SK-N-SH (cell line): Measurements from ENCODE around the gene CUL1. TPM values are rescaled to one million over a fixed set of nuclear protein-coding genes. Genes with fewer than 3 reads are reported as not detected.

ENCODE experiments used
- CTCF ChIA-PET: fragments of 300-600, 350-600 bp; formaldehyde crosslinking; extraction: SDS; loops from one replicate; lab custom pipeline; 2021; lab: Yijun Ruan, JAX
- POLR2A ChIA-PET: fragments of 350-600 bp; sonication (Branson Sonifier 250); formaldehyde crosslinking; extraction: SDS; loops from one replicate; lab custom pipeline; 2020; ENCODE audit warnings: antibody characterized with exemption, inconsistent platforms; lab: Yijun Ruan, JAX
- DNase-seq: peaks from one replicate; pipeline ENCODE4 v3.0.0; 2012
- H2AFZ ChIP-seq: fragments of 200-600 bp; sonication (generic); 2 replicates; pipeline ENCODE4 v1.8.1; 2016; ENCODE audit warnings: antibody characterized with exemption, mild to moderate bottlenecking, low read depth
- H3F3A ChIP-seq: fragments of 200-600 bp; sonication (generic); replicated peaks from 2 replicates; pipeline ENCODE3; 2016; ENCODE audit warnings: antibody characterized with exemption, mild to moderate bottlenecking; ENCODE audit not compliant: insufficient read depth
- H3K27ac ChIP-seq, 2 experiments: fragments of 200-500 bp in 1 of 2; fragments of 200-600 bp in 1 of 2; sonication (Bioruptor generic) in 1 of 2; sonication (generic), shearing (Covaris generic) in 1 of 2; 2 replicates each; pipeline versions ENCODE4 v1.5.1 to v1.6.1; 2014 to 2016; ENCODE audit warnings: low read depth in 2 of 2, inconsistent platforms in 1 of 2, low read length in 1 of 2, mild to moderate bottlenecking in 1 of 2, mixed read lengths in 1 of 2
- H3K27me3 ChIP-seq: fragments of 200-600 bp; sonication (generic), shearing (Covaris generic); 2 replicates; pipeline ENCODE4 v1.6.1; 2016; ENCODE audit warnings: mixed run types; ENCODE audit not compliant: insufficient read depth
- H3K36me3 ChIP-seq, 2 experiments: fragments of 200-500 bp in 1 of 2; fragments of 200-600 bp in 1 of 2; sonication (Bioruptor generic) in 1 of 2; sonication (generic) in 1 of 2; replicated peaks in 1 of 2; 2 replicates each; pipeline versions ENCODE3 to v1.5.1; 2014 to 2016; ENCODE audit warnings: low read length in 1 of 2, mild to moderate bottlenecking in 1 of 2; ENCODE audit not compliant: insufficient read depth in 2 of 2, control insufficient read depth in 1 of 2
- H3K4me1 ChIP-seq, 2 experiments: fragments of 200-500 bp in 1 of 2; fragments of 200-600 bp in 1 of 2; sonication (Bioruptor generic) in 1 of 2; sonication (generic), shearing (Covaris generic) in 1 of 2; 2 replicates each; pipeline versions ENCODE4 v1.5.1 to v1.6.1; 2014 to 2016; ENCODE audit warnings: low read depth in 1 of 2, low read length in 1 of 2, mixed run types in 1 of 2; ENCODE audit not compliant: insufficient read depth in 2 of 2, control insufficient read depth in 1 of 2
- H3K4me2 ChIP-seq: fragments of 200-600 bp; sonication (generic), shearing (Covaris generic); 2 replicates; pipeline ENCODE4 v1.6.1; 2017; ENCODE audit warnings: mixed run types
- H3K4me3 ChIP-seq, 2 experiments: fragments of 200-500 bp in 1 of 2; fragments of 200-600 bp in 1 of 2; sonication (Bioruptor generic) in 1 of 2; sonication (generic), shearing (Covaris generic) in 1 of 2; 2 replicates each; pipeline versions ENCODE4 v1.5.1 to v1.8.1; 2014 to 2016; ENCODE audit warnings: low read depth in 2 of 2, inconsistent platforms in 1 of 2, low read length in 1 of 2, mild to moderate bottlenecking in 1 of 2, mixed read lengths in 1 of 2, moderate library complexity in 1 of 2
- H3K79me2 ChIP-seq: fragments of 200-600 bp; sonication (generic); 2 replicates; pipeline ENCODE4 v1.8.1; 2017; ENCODE audit warnings: mild to moderate bottlenecking; ENCODE audit not compliant: insufficient read depth
- H3K9ac ChIP-seq: fragments of 200-600 bp; sonication (generic); 2 replicates; pipeline ENCODE4 v1.6.1; 2017; ENCODE audit warnings: mixed run types
- H3K9me2 ChIP-seq: fragments of 200-600 bp; sonication (generic); 2 replicates; pipeline ENCODE4 v1.6.1; 2017; ENCODE audit warnings: mixed run types
- H3K9me3 ChIP-seq: fragments of 200-600 bp; sonication (generic); 2 replicates; pipeline ENCODE4 v1.6.1; 2017; ENCODE audit warnings: mixed run types, mild to moderate bottlenecking, moderate library complexity
- H4K20me1 ChIP-seq: fragments of 200-600 bp; sonication (generic); 2 replicates; pipeline ENCODE4 v1.6.1; 2017; ENCODE audit warnings: mild to moderate bottlenecking, mixed run types; ENCODE audit not compliant: insufficient read depth
- CHD2 ChIP-seq: fragments of 150-350 bp; IDR thresholded peaks from 2 replicates; pipeline ENCODE4 v1.6.1; 2018; ENCODE audit warnings: low read length; ENCODE audit not compliant: partially characterized antibody
- ELF1 ChIP-seq: IDR thresholded peaks from 2 replicates; pipeline ENCODE4 v1.4.0; 2012
- FOSL2 ChIP-seq: IDR thresholded peaks from 2 replicates; pipeline ENCODE4 v1.4.0; 2012; ENCODE audit warnings: low read depth, mild to moderate bottlenecking, moderate library complexity, borderline replicate concordance
- FOXJ3 ChIP-seq: sonication (generic); formaldehyde crosslinking; IDR thresholded peaks from 2 replicates; pipeline ENCODE4 v1.5.1; 2020; ENCODE audit warnings: mild to moderate bottlenecking, missing genetic modification reagents
- FOXM1 ChIP-seq: IDR thresholded peaks from 2 replicates; pipeline ENCODE4 v1.4.0; 2012; ENCODE audit warnings: low read depth, mild to moderate bottlenecking
- JUND ChIP-seq: IDR thresholded peaks from 2 replicates; pipeline ENCODE4 v1.4.0; 2012
- MAX ChIP-seq: IDR thresholded peaks from 2 replicates; pipeline ENCODE4 v1.4.0; 2012; ENCODE audit warnings: low read depth
- NRF1 ChIP-seq: IDR thresholded peaks from 2 replicates; pipeline ENCODE4 v1.6.1; 2012; ENCODE audit warnings: low read depth, mild to moderate bottlenecking, low read length
- RAD21 ChIP-seq: IDR thresholded peaks from 2 replicates; pipeline ENCODE4 v1.6.1; 2012; ENCODE audit warnings: mild to moderate bottlenecking, low read length
- RCOR1 ChIP-seq: fragments of 150-350 bp; IDR thresholded peaks from 2 replicates; pipeline ENCODE4 v1.6.1; 2017; ENCODE audit warnings: antibody characterized with exemption, low read length
- REST ChIP-seq: IDR thresholded peaks from 2 replicates; pipeline ENCODE4 v1.6.1; 2012; ENCODE audit warnings: mild to moderate bottlenecking, low read depth, low read length, moderate library complexity
- RFX5 ChIP-seq: IDR thresholded peaks from 2 replicates; pipeline ENCODE4 v1.6.1; 2012; ENCODE audit warnings: mild to moderate bottlenecking, improper control_type of control experiment, low read length
- RXRA ChIP-seq: IDR thresholded peaks from 2 replicates; pipeline ENCODE4 v1.4.0; 2012; ENCODE audit warnings: low read depth, mild to moderate bottlenecking, borderline replicate concordance
- SMC3 ChIP-seq: IDR thresholded peaks from 2 replicates; pipeline ENCODE4 v1.6.1; 2012; ENCODE audit warnings: low read depth, low read length, improper control_type of control experiment
- TAF1 ChIP-seq: IDR thresholded peaks from 2 replicates; pipeline ENCODE4 v1.6.1; 2012; ENCODE audit warnings: low read depth, mild to moderate bottlenecking, low read length, moderate library complexity, borderline replicate concordance
- TEAD4 ChIP-seq: IDR thresholded peaks from 2 replicates; pipeline ENCODE4 v1.4.0; 2012; ENCODE audit warnings: mild to moderate bottlenecking, borderline replicate concordance; ENCODE audit not compliant: insufficient read depth
- USF2 ChIP-seq: fragments of 150-350 bp; IDR thresholded peaks from 2 replicates; pipeline ENCODE4 v1.6.1; 2017; ENCODE audit warnings: antibody characterized with exemption, low read length, low read depth, borderline replicate concordance
- ZBTB33 ChIP-seq: IDR thresholded peaks from 2 replicates; pipeline ENCODE4 v1.4.0; 2012; ENCODE audit warnings: low read depth, borderline replicate concordance
- WGBS: methylation state at CpG from one replicate; pipeline ENCODE4 v1.1.6; 2017; ENCODE audit warnings: low lambda C conversion rate; 5-methylcytosine and 5-hydroxymethylcytosine counted together
- polyA plus RNA-seq, 3 experiments: library from polyadenylated mRNA; depleted of rRNA; stranded (reverse); fragments of >200 nt; gene quantifications; 2 replicates each; pipeline ENCODE4 v1.2.3, GENCODE V29; 2012
- TF ChIP-seq, protein P1 (sequence below): IDR thresholded peaks from 2 replicates; pipeline ENCODE4; 2012
- TF ChIP-seq, protein P2 (sequence below): fragments of 150-350 bp; IDR thresholded peaks from 2 replicates; pipeline ENCODE4 v1.6.1; 2016; ENCODE audit warnings: mild to moderate bottlenecking, low read depth, low read length

Gene CUL1
- polyA plus RNA-seq, 1 of the 3 experiments (the other 2 are of a cell fraction): 45.2 TPM

DNA sequence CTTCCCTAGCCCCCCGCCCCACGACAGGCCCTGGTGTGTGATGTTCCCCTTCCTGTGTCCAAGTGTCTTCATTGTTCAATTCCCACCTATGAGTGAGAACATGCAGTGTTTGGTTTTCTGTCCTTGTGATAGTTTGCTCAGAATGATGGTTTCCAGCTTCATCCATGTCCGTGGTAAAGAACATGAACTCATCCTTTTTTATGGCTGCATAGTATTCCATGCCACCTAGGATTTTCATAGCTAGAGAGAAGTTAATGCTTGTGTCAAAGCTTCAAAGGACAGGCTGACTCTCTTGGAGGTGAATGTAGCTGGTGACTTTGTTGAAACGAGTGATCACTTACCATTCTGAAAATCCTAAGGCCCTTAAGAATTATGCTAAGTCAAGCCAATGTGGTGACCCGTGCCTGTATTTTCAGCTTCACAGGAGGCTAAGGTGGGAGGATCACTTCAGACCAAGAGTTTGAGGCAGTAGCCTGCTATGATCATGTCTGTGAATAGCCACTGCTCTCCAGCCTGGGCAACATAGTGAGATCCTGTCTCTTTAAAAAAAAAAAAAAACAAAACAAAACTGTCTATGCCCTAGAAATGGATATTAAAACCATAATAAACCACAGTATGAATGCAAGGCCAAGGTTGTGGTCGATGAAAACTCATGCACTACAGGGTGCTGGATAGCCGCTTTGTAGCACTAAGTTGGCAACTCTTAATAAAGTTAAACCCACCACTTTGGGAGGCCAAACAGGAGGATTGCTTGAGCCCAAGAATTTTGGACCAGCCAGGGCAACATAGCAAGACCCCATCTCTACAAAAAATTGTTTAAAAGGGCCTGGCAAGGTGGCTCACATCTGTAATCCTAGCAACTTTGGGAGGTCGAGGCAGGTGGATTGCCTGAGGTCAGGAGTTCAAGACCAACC, 52.0 kb downstream of the CUL1 start:
- Histone ChIP-seq H3K4me1 (no peaks in the 10 kb centered on the region), H3K79me2 (peaks cover 84% of the 10 kb centered on the region), H2AFZ (no peak overlapping the region), H3K4me3 (no peak overlapping the region), H3K9me2 (no peaks in the 10 kb centered on the region), H3K36me3 (peaks cover 31 to 45% of the 10 kb centered on the region in 2 experiments), H3K9me3 (no peaks in the 10 kb centered on the region), H4K20me1 (peaks cover 19% of the 10 kb centered on the region), H3K4me2 (no peak overlapping the region), H3K27ac (no peak overlapping the region), H3K27me3 (no peaks in the 10 kb centered on the region), H3K9ac (no peak overlapping the region), H3F3A (peaks cover 12% of the 10 kb centered on the region)
- no peak for DNase-seq
- 88% methylated on average over 8 of the region's 8 CpGs for WGBS
- ChIA-PET CTCF (interaction anchor here (1.1 to 1.5 kb wide), 2 partner anchors 12 to 51 kb away, joined by 3 read pairs; no protein-coding TSS in a partner anchor), POLR2A (interaction anchor here (0.9 kb wide), 1 partner anchor 52 kb away, joined by 3 read pairs; the partner anchor contains the start of gene CUL1)
- no peak for TF ChIP-seq RXRA
- no peak for TF ChIP-seq CHD2
- no peak for TF ChIP-seq TAF1
- no peak for TF ChIP-seq FOSL2
- no peak for TF ChIP-seq FOXJ3 (CRISPR knock-in tag)
- TF ChIP-seq REST: no peak
- no peak for TF ChIP-seq TEAD4
- no peak for TF ChIP-seq RAD21
- TF ChIP-seq USF2: no peak
- TF ChIP-seq RFX5: no peak
- TF ChIP-seq, protein P1, sequence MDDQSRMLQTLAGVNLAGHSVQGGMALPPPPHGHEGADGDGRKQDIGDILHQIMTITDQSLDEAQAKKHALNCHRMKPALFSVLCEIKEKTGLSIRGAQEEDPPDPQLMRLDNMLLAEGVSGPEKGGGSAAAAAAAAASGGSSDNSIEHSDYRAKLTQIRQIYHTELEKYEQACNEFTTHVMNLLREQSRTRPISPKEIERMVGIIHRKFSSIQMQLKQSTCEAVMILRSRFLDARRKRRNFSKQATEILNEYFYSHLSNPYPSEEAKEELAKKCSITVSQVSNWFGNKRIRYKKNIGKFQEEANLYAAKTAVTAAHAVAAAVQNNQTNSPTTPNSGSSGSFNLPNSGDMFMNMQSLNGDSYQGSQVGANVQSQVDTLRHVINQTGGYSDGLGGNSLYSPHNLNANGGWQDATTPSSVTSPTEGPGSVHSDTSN: no peak
- TF ChIP-seq ZBTB33: no peak
- TF ChIP-seq NRF1: no peak
- TF ChIP-seq RCOR1: no peak
- no peak for TF ChIP-seq SMC3
- TF ChIP-seq, protein P2, sequence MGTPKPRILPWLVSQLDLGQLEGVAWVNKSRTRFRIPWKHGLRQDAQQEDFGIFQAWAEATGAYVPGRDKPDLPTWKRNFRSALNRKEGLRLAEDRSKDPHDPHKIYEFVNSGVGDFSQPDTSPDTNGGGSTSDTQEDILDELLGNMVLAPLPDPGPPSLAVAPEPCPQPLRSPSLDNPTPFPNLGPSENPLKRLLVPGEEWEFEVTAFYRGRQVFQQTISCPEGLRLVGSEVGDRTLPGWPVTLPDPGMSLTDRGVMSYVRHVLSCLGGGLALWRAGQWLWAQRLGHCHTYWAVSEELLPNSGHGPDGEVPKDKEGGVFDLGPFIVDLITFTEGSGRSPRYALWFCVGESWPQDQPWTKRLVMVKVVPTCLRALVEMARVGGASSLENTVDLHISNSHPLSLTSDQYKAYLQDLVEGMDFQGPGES: no peak
- no peak for TF ChIP-seq JUND
- no peak for TF ChIP-seq FOXM1
- TF ChIP-seq MAX: no peak
- no peak for TF ChIP-seq ELF1
